GM12878 (cell line): ENCODE results near the gene AKR1B15. TPM values are rescaled to one million over a fixed set of nuclear protein-coding genes. Genes with fewer than 3 reads are reported as not detected.

Experiments
- BCLAF1 ChIP-seq: fragments of 450-650 bp; IDR thresholded peaks from 2 replicates; pipeline ENCODE4 v1.6.1; 2017; ENCODE audit warnings: antibody characterized with exemption, mild to moderate bottlenecking, moderate library complexity
- BMI1 ChIP-seq: fragments of 450-650 bp; IDR thresholded peaks from 2 replicates; pipeline ENCODE4 v1.6.1; 2016; ENCODE audit warnings: mild to moderate bottlenecking, moderate library complexity, borderline replicate concordance
- CTCF ChIP-seq, 3 experiments: IDR thresholded peaks in 2 of 3; conservative IDR thresholded peaks in 1 of 3; 2 replicates each; pipeline ENCODE4 v1.5.1; 2011; ENCODE audit warnings: low read depth in 3 of 3, low read length in 3 of 3, mild to moderate bottlenecking in 3 of 3, control low read depth in 2 of 3, moderate library complexity in 2 of 3, inconsistent platforms in 1 of 3, mixed read lengths in 1 of 3; ENCODE audit not compliant: control insufficient read depth in 2 of 3, insufficient read depth in 1 of 3; ENCODE audit errors: extremely low read depth in 1 of 3
- EED ChIP-seq: sonication (generic); IDR thresholded peaks from 2 replicates; pipeline ENCODE4 v1.6.1; 2016; ENCODE audit warnings: antibody characterized with exemption, low read depth
- IRF4 ChIP-seq: IDR thresholded peaks from 2 replicates; pipeline ENCODE4 v1.6.1; 2011; ENCODE audit warnings: low read depth, low read length
- NRF1 ChIP-seq: conservative IDR thresholded peaks from 2 replicates; pipeline ENCODE4 v1.6.1; 2011; ENCODE audit warnings: mild to moderate bottlenecking, low read depth, low read length, improper control_type of control experiment
- REST ChIP-seq: IDR thresholded peaks from 2 replicates; pipeline ENCODE4 v1.6.1; 2012; ENCODE audit warnings: mild to moderate bottlenecking, low read depth, low read length
- SIX5 ChIP-seq: IDR thresholded peaks from 2 replicates; pipeline ENCODE4 v1.6.1; 2011; ENCODE audit warnings: mild to moderate bottlenecking, low read depth, low read length, moderate library complexity; ENCODE audit not compliant: severe bottlenecking
- ZBTB11 ChIP-seq: fragments of 450-650 bp; formaldehyde crosslinking; IDR thresholded peaks from 2 replicates; pipeline ENCODE4 v1.5.0; 2022; ENCODE audit warnings: mild to moderate bottlenecking, missing genetic modification characterization
- ZNF592 ChIP-seq: fragments of 450-650 bp; IDR thresholded peaks from 2 replicates; pipeline ENCODE4 v1.6.1; 2017; ENCODE audit warnings: mild to moderate bottlenecking, moderate library complexity
- polyA plus RNA-seq, 11 experiments: library from polyadenylated mRNA; depleted of rRNA in 4 of 11; unstranded in 6 of 11; stranded (reverse) in 5 of 11; fragments of >200 nt; fragmentation: Nextera tagmentation in 4 of 11; fragmentation: Illumina TruSeq in 1 of 11; extraction: Ambion mirVana in 4 of 11; extraction: Trizol in 1 of 11; gene quantifications; 1 replicate in 1 of 11; 2 replicates in 10 of 11; pipeline versions ENCODE4 v1.2.1 to v1.2.3, GENCODE V29; 2011 to 2016; ENCODE audit warnings: inconsistent platforms in 2 of 11, missing spikeins in 2 of 11, low read depth in 1 of 11
- total RNA-seq, 4 experiments: library from RNA; depleted of rRNA in 3 of 4; stranded (reverse); fragments of >200 nt in 3 of 4; fragmentation: Illumina TruSeq in 1 of 4; extraction: Trizol in 1 of 4; gene quantifications; 2 replicates each; pipeline versions ENCODE4 v1.2.1 to v1.2.3, GENCODE V29; 2013 to 2021

AKR1B15 gene
- total and polyA plus RNA-seq, 10 of the 15 experiments (the other 5 are each of a cell fraction or from before 2014, with no cell fraction given) = 0.06 TPM; not detected in 9

- TF ChIP-seq ZNF592 (no peak), BCLAF1 (no peak), CTCF (IDR thresholded peaks at IDR 0.05 in 2 of 3, conservative IDR thresholded peaks at IDR 0.05 in 1 of 3; ENCODE audit: control insufficient read depth in 2 of 3, extremely low read depth in 1 of 3, insufficient read depth in 1 of 3, low read depth in 3 of 3, low read length in 3 of 3) (no peak), IRF4 (no peak), NRF1 (no peak), BMI1 (no peak), EED (no peak), SIX5 (no peak), ZBTB11 (CRISPR knock-in tag) (no peak), REST (no peak)
Observed at GRCh38 chr7:134539380-134540004, 9.4 kb upstream of the AKR1B15 start (continued).
